Transverse colon (tissue), 3 donors: ENCODE results near the gene FBXL19.

Experiments used
- EP300 ChIP-seq: sonication (generic); formaldehyde crosslinking; IDR thresholded peaks from one replicate; pipeline ENCODE4 v1.6.1; 2017; ENCODE audit warnings: antibody characterized with exemption, low read depth
- TF ChIP-seq, protein P1 (sequence below), 5 experiments: fragments of 200-600 bp in 3 of 5; fragments of 450-650 bp in 2 of 5; sonication (generic) in 3 of 5; IDR thresholded peaks; 1 replicate in 2 of 5; 2 replicates in 3 of 5; pipeline ENCODE4 v1.5.1; 2016 to 2017; ENCODE audit warnings: antibody characterized with exemption in 5 of 5, inconsistent platforms in 3 of 5, mild to moderate bottlenecking in 2 of 5, moderate library complexity in 1 of 5

DNA sequence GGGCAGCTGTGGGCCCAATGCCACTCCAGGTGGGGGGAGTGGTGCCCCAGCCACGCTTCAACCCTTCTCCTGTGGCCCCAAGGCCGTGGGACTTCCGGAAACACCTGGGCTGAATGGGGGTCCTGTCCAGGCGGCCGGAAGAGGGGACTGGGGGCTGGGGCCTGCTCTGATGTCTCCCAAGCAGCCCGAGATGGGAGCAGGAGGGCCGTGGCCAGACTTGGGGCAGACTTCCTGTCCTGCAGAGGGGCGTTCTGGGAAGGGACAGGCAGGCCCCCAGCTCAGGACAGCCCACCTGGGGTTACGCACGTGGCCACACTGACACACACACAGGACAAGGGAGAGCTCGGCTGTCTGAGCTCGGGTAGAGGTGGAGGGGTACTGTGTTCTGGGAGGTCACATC is 66.7 kb downstream of the FBXL19 start:
- no peak for TF ChIP-seq EP300
- TF ChIP-seq, protein P1, sequence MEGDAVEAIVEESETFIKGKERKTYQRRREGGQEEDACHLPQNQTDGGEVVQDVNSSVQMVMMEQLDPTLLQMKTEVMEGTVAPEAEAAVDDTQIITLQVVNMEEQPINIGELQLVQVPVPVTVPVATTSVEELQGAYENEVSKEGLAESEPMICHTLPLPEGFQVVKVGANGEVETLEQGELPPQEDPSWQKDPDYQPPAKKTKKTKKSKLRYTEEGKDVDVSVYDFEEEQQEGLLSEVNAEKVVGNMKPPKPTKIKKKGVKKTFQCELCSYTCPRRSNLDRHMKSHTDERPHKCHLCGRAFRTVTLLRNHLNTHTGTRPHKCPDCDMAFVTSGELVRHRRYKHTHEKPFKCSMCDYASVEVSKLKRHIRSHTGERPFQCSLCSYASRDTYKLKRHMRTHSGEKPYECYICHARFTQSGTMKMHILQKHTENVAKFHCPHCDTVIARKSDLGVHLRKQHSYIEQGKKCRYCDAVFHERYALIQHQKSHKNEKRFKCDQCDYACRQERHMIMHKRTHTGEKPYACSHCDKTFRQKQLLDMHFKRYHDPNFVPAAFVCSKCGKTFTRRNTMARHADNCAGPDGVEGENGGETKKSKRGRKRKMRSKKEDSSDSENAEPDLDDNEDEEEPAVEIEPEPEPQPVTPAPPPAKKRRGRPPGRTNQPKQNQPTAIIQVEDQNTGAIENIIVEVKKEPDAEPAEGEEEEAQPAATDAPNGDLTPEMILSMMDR (IDR thresholded peaks at IDR 0.05), result no peak
